ENCODE data around the gene TBC1D21. TPM values are rescaled to one million over a fixed set of nuclear protein-coding genes. Genes with fewer than 3 reads are reported as not detected.

TBC1D21 gene
- total RNA-seq, 1 experiment from 2014 or later, result not detected

DNA sequence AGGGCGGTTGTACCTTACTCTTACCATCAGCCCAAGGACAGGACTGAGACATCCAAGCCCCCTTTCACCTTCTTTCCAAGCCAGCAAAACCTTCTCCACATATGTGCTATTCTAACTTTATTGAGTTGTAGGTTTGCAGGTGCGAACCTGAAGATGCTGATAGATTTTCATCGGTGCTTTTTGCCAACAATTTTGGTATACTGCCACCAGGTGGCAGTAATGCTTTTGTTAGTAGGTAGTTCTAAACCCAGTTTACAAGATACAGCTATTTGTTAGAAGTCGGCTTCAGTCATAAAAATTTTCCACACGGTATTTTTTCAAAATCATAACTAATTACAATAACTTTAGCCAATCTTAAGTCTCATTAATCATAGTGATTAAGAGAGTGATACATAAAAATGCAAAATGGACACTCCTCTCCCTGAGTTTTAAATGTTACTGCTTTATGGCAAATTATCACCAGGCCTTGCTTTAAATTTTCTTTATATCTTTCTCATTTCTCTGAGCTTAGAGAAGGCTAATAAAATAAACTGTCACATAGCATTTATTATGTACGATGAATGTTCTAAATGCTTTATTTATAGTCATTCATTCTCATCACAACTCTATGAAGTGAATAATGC lies 636 bp downstream of the TBC1D21 start:
- DNase-seq, result peak; percentile 24
- H3K4me3 Mint-ChIP-seq, result no peak overlapping the region
- H3K27me3 Mint-ChIP-seq (ENCODE audit: low read depth), result peaks cover 4% of the 10 kb centered on the region
- H3K27ac Mint-ChIP-seq, result no peak overlapping the region
- H4K91ac ChIP-seq (ENCODE audit: insufficient read length, low read depth, low read length), result no peak overlapping the region
- no peak overlapping the region for H3K27ac ChIP-seq (ENCODE audit: insufficient read length, low read depth, low read length)
- no peak overlapping the region for H4K8ac ChIP-seq (replicated peaks; ENCODE audit: insufficient read length, low read depth, low read length)
- H3K9ac ChIP-seq (ENCODE audit: extremely low read depth, insufficient read length, low read length), result no peak overlapping the region
- H3K4me1 Mint-ChIP-seq, result peaks cover 5 to 10% of the 10 kb centered on the region in 2 experiments
- no peak overlapping the region for H3K56ac ChIP-seq (ENCODE audit: insufficient read length, low read depth, low read length)
- H2BK20ac ChIP-seq (ENCODE audit: low read depth, low read length, poor library complexity, severe bottlenecking), result no peak overlapping the region
- no peak overlapping the region for H2BK120ac ChIP-seq (ENCODE audit: low read depth, low read length, poor library complexity, severe bottlenecking)
- no peak overlapping the region for H2AFZ ChIP-seq (ENCODE audit: low read length)
- H2AK5ac ChIP-seq (ENCODE audit: insufficient read length, low read length), result no peak overlapping the region
- H2BK15ac ChIP-seq (ENCODE audit: low read depth, low read length), result no peak overlapping the region
- H3K18ac ChIP-seq (ENCODE audit: insufficient read length, low read depth, low read length), result no peak overlapping the region
- no CpG with 5 or more reads among the region's 6 CpGs for WGBS (ENCODE audit: extremely low coverage, insufficient read length, low lambda C conversion rate)
- no peak overlapping the region for H3K23ac ChIP-seq (ENCODE audit: insufficient read length, low read depth, low read length)
- 0 out of 2 replicates have a peak, but pooled peaks cover 2% of the 10 kb centered on the region for H3K4me1 ChIP-seq (ENCODE audit: insufficient read depth, low read length)
- no peaks in the 10 kb centered on the region for H3K23me2 ChIP-seq (ENCODE audit: insufficient read length, low read depth, low read length, poor library complexity, severe bottlenecking)
- no peaks in the 10 kb centered on the region for H3K79me1 ChIP-seq (ENCODE audit: insufficient read depth, low read depth, low read length, poor library complexity, severe bottlenecking)
- peaks cover 0 to 3% of the 10 kb centered on the region in 2 experiments; a peak in 2 of 5 replicates for H3K9me3 Mint-ChIP-seq
- H3K4me2 ChIP-seq (ENCODE audit: insufficient read depth, insufficient read length, low read length), result no peak overlapping the region
- H4K20me1 ChIP-seq (ENCODE audit: control insufficient read depth, insufficient read depth, insufficient read length), result no peaks in the 10 kb centered on the region
- no peak overlapping the region for H2BK12ac ChIP-seq (ENCODE audit: insufficient read length, low read depth, low read length)
- H2BK5ac ChIP-seq (ENCODE audit: insufficient read length, low read length), result no peak overlapping the region
- H3K79me2 ChIP-seq (ENCODE audit: insufficient read depth, low read length), result no peaks in the 10 kb centered on the region
- H3K4ac ChIP-seq (ENCODE audit: low read depth, low read length), result no peak overlapping the region
- H3K36me3 Mint-ChIP-seq (ENCODE audit: insufficient read depth in 1 of 3, low read depth in 3 of 3), result no peaks in the 10 kb centered on the region
- H3K14ac ChIP-seq (ENCODE audit: insufficient read depth, low read length), result no peak overlapping the region
- H4K5ac ChIP-seq (ENCODE audit: insufficient read length, low read depth, low read length), result no peak overlapping the region
- no peaks in the 10 kb centered on the region for H3K27me3 ChIP-seq (ENCODE audit: insufficient read depth, low read length)
- H3T11ph ChIP-seq (ENCODE audit: low read length), result no peak overlapping the region
- TF ChIP-seq, protein P1, sequence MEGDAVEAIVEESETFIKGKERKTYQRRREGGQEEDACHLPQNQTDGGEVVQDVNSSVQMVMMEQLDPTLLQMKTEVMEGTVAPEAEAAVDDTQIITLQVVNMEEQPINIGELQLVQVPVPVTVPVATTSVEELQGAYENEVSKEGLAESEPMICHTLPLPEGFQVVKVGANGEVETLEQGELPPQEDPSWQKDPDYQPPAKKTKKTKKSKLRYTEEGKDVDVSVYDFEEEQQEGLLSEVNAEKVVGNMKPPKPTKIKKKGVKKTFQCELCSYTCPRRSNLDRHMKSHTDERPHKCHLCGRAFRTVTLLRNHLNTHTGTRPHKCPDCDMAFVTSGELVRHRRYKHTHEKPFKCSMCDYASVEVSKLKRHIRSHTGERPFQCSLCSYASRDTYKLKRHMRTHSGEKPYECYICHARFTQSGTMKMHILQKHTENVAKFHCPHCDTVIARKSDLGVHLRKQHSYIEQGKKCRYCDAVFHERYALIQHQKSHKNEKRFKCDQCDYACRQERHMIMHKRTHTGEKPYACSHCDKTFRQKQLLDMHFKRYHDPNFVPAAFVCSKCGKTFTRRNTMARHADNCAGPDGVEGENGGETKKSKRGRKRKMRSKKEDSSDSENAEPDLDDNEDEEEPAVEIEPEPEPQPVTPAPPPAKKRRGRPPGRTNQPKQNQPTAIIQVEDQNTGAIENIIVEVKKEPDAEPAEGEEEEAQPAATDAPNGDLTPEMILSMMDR (conservative IDR thresholded peaks at IDR 0.05), result peak; percentile 86
- no peaks in the 10 kb centered on the region for H3K9me3 ChIP-seq (ENCODE audit: control insufficient read depth, low read depth, low read length)

Data from H9 (cell line).